ENCODE data around the gene GPS1. TPM values are rescaled to one million over a fixed set of nuclear protein-coding genes. Genes with fewer than 3 reads are reported as not detected.

Gene GPS1
- total and polyA plus RNA-seq, 9 of the 15 experiments (the other 6 are each of a cell fraction or from before 2014, with no cell fraction given), result 3.1 to 167 (median 69.9) TPM

DNA sequence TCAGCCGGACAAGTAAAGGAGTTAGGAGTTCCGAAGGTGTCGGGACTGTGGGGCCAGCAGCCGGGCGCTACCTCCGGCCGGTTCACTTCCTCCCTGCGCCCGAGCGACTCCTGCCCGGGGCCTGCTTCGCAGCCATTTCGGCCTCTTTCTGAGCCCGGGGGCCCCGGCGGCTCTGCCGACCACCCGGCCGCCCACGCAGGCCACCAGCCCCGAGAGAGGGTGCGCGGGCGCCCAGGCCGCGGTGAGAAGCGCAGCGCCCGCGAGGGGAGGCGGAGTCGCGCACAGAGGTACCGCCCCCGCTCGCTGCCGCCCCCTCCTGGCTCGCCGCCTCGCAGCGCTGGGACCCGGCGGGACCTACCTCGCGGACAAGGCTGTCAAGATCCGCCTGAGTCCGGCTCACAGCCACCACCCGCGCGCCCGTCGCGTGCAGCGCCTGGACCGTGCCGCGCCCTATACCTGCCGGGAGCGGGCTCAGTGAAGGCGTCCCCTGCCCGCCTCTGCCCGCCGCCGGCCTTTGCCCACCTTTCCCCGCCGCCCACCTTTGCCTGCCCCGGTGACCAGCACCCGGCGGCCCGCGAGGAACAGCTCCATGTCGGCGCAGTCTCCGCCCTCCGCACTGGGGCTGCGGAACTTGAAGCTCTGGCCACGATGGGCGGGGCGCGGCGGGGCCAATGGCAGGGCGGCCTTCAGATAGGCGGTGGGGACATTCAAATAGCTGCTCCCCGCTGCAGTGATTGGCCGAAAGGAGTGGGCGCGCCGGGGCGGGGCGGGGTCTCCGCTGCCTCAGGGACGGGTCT is 14.4 kb upstream of the GPS1 start, which contains the start of gene DCXR (continued):
- TF ChIP-seq, protein P1, sequence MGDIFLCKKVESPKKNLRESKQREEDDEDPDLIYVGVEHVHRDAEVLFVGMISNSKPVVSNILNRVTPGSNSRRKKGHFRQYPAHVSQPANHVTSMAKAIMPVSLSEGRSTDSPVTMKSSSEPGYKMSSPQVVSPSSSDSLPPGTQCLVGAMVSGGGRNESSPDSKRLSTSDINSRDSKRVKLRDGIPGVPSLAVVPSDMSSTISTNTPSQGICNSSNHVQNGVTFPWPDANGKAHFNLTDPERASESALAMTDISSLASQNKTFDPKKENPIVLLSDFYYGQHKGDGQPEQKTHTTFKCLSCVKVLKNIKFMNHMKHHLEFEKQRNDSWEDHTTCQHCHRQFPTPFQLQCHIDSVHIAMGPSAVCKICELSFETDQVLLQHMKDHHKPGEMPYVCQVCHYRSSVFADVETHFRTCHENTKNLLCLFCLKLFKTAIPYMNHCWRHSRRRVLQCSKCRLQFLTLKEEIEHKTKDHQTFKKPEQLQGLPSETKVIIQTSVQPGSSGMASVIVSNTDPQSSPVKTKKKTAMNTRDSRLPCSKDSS (IDR thresholded peaks at IDR 0.05; ENCODE audit: low read depth, partially characterized antibody), result no peak
- TF ChIP-seq TOE1 (IDR thresholded peaks at IDR 0.05; ENCODE audit: borderline replicate concordance) (peak; percentile 46; the same call in 1 of the 2 replicates), TOE1 (CRISPR knock-in tag; IDR thresholded peaks at IDR 0.05; ENCODE audit: borderline replicate concordance, low read depth) (no peak; the same call in 1 of the 2 replicates), MEF2A (IDR thresholded peaks at IDR 0.05; ENCODE audit: control insufficient read depth, low read depth, low read length) (no peak), GABPB1 (CRISPR knock-in tag; IDR thresholded peaks at IDR 0.05) (peak; percentile 85), SLC30A9 (CRISPR knock-in tag; IDR thresholded peaks at IDR 0.05) (no peak), LEF1 (IDR thresholded peaks at IDR 0.05) (peak; percentile 31; the same call in 1 of the 2 replicates), MECOM (CRISPR knock-in tag; IDR thresholded peaks at IDR 0.05) (no peak), BACH1 (tag; IDR thresholded peaks at IDR 0.05) (no peak), CSDE1 (IDR thresholded peaks at IDR 0.05) (no peak), SRSF7 (optimal IDR thresholded peaks at IDR 0.05; ENCODE audit: low read depth, low read length) (no peak), ESRRB (CRISPR knock-in tag; IDR thresholded peaks at IDR 0.05; ENCODE audit: borderline replicate concordance) (no peak), ZNF668 (CRISPR knock-in tag; IDR thresholded peaks at IDR 0.05) (no peak), POLR3G (IDR thresholded peaks at IDR 0.05; ENCODE audit: extremely low read depth, insufficient read length, insufficient replicate concordance) (no peak), XRCC5 (IDR thresholded peaks at IDR 0.05; ENCODE audit: low read depth, low read length) (no peak), SAP30 (IDR thresholded peaks at IDR 0.05; ENCODE audit: borderline replicate concordance, insufficient read depth, low read depth, low read length, poor library complexity, severe bottlenecking) (peak; percentile 87), ZNF133 (CRISPR knock-in tag; IDR thresholded peaks at IDR 0.05) (no peak)
- TF ChIP-seq, protein P2, sequence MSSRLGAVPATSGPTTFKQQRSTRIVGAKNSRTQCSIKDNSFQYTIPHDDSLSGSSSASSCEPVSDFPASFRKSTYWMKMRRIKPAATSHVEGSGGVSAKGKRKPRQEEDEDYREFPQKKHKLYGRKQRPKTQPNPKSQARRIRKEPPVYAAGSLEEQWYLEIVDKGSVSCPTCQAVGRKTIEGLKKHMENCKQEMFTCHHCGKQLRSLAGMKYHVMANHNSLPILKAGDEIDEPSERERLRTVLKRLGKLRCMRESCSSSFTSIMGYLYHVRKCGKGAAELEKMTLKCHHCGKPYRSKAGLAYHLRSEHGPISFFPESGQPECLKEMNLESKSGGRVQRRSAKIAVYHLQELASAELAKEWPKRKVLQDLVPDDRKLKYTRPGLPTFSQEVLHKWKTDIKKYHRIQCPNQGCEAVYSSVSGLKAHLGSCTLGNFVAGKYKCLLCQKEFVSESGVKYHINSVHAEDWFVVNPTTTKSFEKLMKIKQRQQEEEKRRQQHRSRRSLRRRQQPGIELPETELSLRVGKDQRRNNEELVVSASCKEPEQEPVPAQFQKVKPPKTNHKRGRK (tag; IDR thresholded peaks at IDR 0.05), result no peak
- TF ChIP-seq, protein P3, sequence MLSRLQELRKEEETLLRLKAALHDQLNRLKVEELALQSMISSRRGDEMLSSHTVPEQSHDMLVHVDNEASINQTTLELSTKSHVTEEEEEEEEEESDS (CRISPR knock-in tag; IDR thresholded peaks at IDR 0.05), result no peak
- TF ChIP-seq, protein P4, sequence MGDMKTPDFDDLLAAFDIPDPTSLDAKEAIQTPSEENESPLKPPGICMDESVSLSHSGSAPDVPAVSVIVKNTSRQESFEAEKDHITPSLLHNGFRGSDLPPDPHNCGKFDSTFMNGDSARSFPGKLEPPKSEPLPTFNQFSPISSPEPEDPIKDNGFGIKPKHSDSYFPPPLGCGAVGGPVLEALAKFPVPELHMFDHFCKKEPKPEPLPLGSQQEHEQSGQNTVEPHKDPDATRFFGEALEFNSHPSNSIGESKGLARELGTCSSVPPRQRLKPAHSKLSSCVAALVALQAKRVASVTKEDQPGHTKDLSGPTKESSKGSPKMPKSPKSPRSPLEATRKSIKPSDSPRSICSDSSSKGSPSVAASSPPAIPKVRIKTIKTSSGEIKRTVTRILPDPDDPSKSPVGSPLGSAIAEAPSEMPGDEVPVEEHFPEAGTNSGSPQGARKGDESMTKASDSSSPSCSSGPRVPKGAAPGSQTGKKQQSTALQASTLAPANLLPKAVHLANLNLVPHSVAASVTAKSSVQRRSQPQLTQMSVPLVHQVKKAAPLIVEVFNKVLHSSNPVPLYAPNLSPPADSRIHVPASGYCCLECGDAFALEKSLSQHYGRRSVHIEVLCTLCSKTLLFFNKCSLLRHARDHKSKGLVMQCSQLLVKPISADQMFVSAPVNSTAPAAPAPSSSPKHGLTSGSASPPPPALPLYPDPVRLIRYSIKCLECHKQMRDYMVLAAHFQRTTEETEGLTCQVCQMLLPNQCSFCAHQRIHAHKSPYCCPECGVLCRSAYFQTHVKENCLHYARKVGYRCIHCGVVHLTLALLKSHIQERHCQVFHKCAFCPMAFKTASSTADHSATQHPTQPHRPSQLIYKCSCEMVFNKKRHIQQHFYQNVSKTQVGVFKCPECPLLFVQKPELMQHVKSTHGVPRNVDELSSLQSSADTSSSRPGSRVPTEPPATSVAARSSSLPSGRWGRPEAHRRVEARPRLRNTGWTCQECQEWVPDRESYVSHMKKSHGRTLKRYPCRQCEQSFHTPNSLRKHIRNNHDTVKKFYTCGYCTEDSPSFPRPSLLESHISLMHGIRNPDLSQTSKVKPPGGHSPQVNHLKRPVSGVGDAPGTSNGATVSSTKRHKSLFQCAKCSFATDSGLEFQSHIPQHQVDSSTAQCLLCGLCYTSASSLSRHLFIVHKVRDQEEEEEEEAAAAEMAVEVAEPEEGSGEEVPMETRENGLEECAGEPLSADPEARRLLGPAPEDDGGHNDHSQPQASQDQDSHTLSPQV (IDR thresholded peaks at IDR 0.05), result peak; percentile 23; the same call in 1 of the 2 replicates

All from K562 (cell line).